ENCODE data around the gene KCNA10.
"Not testable (repeated sequence)": the region's sequence is repeated elsewhere in the genome, so short reads cannot be mapped to it uniquely, and the experiment has no call there.

KCNA10 gene

GRCh38 chr1:110538075-110538474 lies 19.1 kb upstream of the KCNA10 start:
- DNase-seq (ENCODE audit: insufficient read length, low spot score) = no peak
- no peak for FAIRE-seq

GRCh38 chr1:110535985-110536384 lies 17.0 kb upstream of the KCNA10 start:
- FAIRE-seq (no peak), DNase-seq (ENCODE audit: insufficient read length, low spot score) (no peak)

DNA sequence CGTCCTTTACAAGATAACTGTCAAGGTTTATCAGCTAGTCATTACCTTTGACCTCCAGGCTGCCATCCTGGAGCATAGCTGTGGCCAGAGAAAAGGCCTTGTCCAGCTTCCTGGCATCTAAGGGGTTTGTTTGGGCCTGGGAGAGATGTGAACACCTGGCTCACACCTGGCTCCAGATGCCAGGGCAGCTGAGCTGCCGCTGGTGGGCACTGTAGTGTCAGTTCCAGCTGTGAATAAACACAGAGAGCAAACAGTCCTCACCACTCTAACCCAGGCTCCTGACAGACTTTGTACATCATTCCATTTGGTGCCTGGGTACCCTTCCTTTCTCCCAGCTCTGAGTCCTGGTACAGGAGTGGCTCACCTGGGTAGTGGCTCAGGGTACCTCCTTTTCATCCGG lies 14.3 kb upstream of the KCNA10 start:
- FAIRE-seq (no peak), DNase-seq (ENCODE audit: insufficient read length, low spot score) (no peak)

GRCh38 chr1:110529011-110529410 lies 10.0 kb upstream of the KCNA10 start:
- DNase-seq (ENCODE audit: insufficient read length, low spot score) (no peak), FAIRE-seq (no peak)

GRCh38 chr1:110526201-110526780 lies 7.3 kb upstream of the KCNA10 start:
- FAIRE-seq (no peak), DNase-seq (ENCODE audit: insufficient read length, low spot score) (no peak)

DNA sequence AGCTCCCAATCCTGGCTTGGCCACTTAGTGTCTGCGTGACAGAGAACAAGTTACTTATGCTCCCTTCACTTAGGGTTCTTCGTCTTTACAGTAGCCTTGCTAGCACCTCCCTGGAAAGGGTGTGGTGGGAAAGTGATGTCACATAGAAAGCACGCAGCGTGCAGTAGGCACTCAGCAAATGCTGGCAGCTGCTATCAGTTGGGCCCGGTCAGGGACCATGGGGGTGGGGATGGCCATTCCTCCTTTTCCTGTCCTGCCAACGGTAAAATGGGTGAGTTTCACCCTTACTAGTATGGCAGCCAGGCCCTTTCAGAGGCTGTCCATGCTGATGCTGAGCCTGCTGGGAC lies 6.2 kb upstream of the KCNA10 start:
- no peak for DNase-seq (ENCODE audit: insufficient read length, low spot score)
- FAIRE-seq = no peak

DNA sequence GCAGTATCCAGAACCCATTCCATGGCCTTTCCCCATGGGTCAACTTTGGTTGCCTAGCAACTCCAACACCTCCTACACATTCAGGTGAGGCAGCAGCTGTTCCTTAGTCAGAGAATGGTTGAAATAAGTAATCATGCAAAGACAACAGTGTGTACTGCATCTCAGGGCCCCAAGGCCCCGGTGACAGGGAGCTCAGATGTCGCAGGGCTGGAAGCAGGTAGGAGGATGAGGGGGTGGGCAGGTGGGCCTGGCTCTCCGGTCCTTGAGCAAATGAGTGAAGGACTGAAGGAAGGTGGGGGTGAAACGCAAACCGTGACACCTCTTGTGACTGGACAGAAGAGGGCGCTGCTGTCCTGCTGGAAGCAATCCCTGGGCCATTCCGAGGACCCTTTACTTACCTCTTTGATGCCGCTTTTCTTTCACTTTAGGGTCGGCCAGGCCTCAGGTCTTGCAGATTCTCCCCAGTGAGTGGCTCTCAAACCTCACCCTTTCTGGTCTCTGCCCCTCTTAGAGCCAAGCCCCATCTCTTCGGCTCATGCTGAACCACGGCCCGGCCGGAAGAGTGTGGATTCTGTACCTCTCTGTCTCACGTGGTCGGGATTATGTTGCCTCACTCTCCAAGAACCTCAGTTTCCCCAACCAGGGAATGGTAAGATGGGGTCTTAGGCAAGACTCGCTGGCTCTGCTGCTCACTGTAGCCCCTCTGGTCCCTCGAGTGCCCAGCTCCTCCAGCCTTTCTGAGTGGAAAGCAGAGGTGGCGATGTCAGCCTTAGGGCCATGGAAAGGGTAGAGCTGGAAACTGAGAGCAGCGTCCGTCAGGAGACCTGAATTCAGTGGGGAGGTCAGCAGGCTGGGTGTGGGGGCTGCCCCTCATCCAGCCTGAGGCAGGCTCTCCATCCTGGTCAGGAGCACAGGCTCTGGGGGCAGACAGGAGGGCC lies 5.6 kb upstream of the KCNA10 start:
- FAIRE-seq (peak; percentile 55), DNase-seq (ENCODE audit: insufficient read length, low spot score) (peak; percentile 43)

DNA sequence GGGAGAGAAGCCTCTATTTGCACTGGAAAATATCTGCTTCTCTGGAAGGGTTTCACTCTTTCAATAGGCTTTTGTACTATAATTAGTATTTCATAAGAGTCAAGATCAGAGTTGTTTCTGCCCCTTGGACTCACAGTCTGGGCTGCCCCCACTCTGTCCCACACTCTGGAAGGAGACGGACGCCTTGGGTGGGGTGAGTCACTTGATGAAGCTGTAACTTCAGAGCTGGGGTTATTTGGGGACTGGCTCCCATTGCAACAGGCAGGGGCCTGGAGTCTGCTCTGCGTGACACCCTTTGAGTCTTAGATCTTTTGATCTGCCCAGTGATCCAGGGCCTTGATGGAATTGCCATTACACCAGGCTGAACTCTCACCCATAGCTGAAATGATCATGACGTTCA lies 4.0 kb upstream of the KCNA10 start:
- DNase-seq (ENCODE audit: insufficient read length, low spot score) (no peak), FAIRE-seq (no peak)

DNA sequence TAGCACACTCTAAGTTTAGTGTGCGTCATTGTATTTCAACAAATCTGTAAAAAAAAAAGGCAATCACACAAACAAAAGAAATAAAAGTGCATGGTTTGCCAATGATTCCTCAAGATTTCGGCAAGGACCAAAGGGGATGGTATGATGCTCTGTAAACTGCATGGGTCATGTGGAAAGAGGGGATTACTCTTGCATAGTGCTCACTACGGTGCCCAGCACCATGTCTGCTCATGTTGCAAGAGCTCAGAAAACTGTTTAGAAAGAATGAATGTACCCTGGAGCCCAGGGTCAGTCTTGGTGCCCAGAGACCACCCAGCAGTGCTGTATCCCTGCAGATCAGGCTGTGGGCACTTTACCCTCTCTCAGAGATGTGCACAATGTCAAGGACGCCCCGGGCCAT lies 3.6 kb upstream of the KCNA10 start:
- FAIRE-seq (no peak), DNase-seq (ENCODE audit: insufficient read length, low spot score) (no peak)

- no peak for DNase-seq (ENCODE audit: insufficient read length, low spot score)
- FAIRE-seq = no peak
These were observed 1.9 kb upstream of the KCNA10 start for GRCh38 chr1:110520827-110521226.

DNA sequence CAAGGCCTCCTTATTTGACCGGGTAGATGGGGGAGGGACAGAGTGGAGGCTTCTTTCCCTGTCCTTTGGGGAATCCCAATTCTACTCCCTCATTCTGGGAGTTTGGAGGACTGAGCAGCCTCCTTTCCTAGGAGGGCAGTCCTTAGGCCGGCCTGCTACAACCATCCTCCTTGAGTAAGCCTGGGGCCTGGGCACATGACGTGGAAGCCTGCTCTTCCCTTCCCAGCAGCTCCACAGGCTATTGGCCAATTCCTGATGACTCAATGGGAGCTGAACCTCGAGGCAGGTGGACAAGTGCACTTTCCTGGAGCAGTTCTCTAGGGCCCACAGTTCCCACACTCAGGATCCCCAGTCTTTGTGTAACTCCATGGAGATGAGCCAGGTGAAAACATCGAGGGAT lies 3.1 kb downstream of the KCNA10 start:
- FAIRE-seq (no peak), DNase-seq (ENCODE audit: insufficient read length, low spot score) (no peak)

GRCh38 chr1:110515041-110515440 lies 3.9 kb downstream of the KCNA10 start:
- FAIRE-seq = no peak
- no peak for DNase-seq (ENCODE audit: insufficient read length, low spot score)

DNA sequence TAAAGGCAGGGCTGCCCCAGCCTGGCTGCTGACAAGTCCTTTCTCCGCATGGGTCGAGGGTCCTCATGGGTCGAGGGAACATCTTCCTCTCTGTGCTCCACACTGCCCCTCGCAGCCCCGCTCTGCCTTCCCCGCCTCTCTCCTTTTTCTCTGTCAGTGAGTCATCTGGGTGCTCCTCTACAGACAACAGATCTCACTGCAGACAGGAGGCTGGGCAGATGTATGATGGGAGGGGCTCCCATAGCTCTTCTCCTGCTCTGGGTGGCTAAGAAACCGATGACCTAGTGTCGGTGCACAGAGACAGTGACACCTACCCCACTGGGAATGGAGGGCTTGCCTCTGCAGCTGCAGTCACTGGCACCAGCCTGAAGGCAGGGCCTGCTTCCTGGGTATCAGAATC lies 5.5 kb downstream of the KCNA10 start:
- DNase-seq (ENCODE audit: insufficient read length, low spot score) = no peak

DNA sequence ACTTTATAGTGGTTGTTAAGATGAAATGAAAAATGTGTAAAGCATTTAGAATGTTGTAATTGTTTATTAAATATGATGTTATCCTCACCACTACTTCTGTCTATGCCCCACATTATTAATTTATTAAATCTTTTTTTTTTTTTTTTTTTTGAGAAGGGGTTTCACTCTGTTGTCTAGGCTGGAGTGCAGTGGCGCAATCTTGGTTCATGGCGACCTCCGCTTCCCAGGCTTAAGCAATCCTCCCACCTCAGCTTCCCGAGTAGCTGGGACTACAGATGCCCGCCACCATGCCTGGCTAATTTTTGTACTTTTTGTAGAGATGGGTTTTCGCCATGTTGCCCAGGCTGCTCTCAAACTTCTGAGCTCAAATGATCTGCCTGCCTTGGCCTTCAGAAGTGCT lies 7.5 kb downstream of the KCNA10 start:
- no peak for FAIRE-seq
- no peak for DNase-seq (ENCODE audit: insufficient read length, low spot score)

More for the DNA sequence above, 5.5 kb downstream of the KCNA10 start:
- no peak for FAIRE-seq

- FAIRE-seq = not testable (repeated sequence)
These were observed 8.1 kb downstream of the KCNA10 start for GRCh38 chr1:110510921-110511320.

DNA sequence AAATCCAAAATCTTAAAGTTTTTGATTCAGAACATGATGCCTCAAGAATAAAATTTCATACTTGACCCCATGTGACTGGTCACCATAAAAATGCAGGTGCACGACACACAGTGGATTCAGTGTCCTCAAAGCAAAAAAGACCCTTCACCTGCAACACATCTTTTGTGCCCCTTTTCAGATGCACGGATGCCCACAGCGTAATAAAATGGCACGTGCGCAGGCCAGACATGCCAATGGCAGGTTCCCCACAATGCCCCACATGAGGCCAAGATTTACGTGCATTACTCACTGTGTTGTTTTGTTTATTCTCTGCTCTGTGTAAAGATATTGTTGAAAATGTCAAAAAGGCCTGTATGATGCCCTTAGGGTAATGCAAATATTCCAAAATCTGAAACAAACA lies 9.3 kb downstream of the KCNA10 start:
- DNase-seq (ENCODE audit: insufficient read length, low spot score) = no peak
- no peak for FAIRE-seq

More at GRCh38 chr1:110510921-110511320, 8.1 kb downstream of the KCNA10 start:
- not testable (repeated sequence) for DNase-seq (ENCODE audit: insufficient read length, low spot score)

DNA sequence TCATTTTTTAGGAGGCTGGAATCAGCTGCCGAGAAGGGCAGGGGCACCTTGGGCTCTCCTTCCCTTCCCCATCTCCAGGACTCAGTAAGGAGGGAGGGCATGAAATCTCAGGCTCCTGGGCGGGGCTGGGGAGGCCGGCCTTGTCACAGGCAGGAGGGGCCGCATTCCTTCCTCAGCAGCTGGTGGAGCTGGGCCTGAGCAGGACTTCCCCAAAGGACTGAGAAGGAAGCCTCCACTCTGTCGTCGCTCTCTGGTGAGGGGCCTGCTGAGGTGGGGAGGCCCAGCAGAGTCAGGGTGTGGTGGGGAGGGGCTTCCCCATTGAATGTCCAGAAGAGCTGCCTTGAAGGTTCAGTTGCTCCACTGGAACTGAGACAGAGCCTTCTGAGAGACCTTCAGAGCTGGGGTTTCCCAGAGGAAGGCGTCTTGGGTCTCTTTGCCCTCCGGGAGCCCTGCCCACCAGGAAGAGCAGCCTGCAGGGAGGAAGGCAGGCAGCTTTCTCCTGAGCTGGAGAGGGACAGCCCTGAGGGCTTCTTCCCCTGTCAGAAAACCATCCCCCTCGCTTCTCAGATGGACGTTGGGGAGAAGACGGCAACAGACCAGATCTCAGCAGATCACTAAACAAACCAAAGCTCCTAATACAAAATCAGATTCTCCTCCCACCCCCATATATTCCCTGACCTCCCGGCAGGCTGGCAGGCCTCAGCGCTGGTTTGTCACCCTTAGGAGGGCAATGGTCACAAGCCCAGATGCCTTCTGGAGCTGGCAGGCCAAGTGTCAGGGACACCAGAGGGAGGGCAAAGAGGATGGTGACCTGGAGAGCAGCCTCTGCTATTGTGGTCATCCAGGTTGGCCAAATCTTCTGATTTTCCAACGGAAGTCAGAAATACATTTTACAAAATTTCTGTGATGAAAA lies 10.7 kb downstream of the KCNA10 start:
- FAIRE-seq (no peak), DNase-seq (ENCODE audit: insufficient read length, low spot score) (no peak)

GRCh38 chr1:110506541-110506940 lies 12.4 kb downstream of the KCNA10 start:
- FAIRE-seq (no peak), DNase-seq (ENCODE audit: insufficient read length, low spot score) (no peak)

GRCh38 chr1:110505596-110505995 lies 13.4 kb downstream of the KCNA10 start:
- no peak for DNase-seq (ENCODE audit: insufficient read length, low spot score)
- FAIRE-seq = no peak

DNA sequence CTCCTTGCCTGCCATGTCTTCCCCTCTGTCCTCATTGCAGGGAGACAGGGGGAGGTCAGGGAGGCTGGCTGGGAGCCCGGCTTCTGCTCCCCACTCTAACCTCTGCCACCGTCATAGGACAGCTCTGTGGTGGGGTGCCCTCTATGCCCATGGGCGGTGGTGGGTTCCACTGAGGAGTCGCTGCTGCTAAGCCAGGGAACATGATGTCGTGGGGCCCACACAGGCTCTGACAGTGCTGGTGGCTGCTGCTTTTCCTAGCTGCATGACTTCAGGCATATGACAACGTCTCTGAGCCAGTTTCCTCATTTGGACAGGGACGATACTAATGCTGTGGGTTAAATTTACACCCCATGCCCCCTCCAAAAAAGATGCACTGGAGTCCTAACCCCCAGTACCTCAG lies 14.7 kb downstream of the KCNA10 start:
- no peak for FAIRE-seq

GRCh38 chr1:110503471-110503870 lies 15.5 kb downstream of the KCNA10 start:
- no peak for FAIRE-seq
- DNase-seq (ENCODE audit: insufficient read length, low spot score) = no peak

More for the DNA sequence above, 14.7 kb downstream of the KCNA10 start:
- no peak for DNase-seq (ENCODE audit: insufficient read length, low spot score)
